Glomerular visceral epithelial cell (primary cell): Measurements from ENCODE around the gene DAGLA.

Source experiments
- DNase-seq: peaks from one replicate; pipeline ENCODE4 v3.0.0-alpha.2; 2016; ENCODE audit errors: extremely low spot score

DAGLA gene

DNA sequence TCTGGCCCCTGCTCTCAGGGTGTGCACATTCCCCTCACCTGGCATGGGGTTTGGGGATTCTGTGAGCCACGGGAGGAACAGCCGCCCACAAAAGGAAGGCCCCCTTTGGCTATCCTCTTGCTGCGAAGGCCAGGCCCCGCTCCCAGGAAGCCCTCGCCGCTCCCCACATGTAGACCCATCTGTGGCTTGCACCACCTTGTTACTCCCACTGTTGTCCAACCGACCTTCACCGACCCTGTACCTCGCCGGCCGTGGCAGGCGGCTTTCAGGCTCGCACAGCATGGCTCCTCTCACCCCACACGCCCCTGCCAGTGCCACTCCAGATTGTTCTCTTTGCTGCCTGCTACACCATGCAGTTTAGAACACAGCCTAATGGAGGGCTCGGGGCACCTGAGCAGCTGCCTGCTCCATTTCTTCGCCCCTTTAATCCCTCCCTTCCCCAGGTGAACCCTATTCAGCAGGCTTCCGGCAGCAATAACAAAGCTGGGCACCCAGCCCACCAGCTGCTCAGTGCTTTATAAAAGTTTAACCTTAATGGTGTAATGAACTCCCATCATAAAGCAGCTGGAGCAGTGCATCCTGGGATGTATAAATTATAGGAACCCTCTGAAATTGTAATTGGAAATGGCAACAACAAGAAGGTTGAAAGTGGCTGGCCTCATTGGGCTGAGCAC lies 10.7 kb downstream of the DAGLA start:
- DNase-seq: no peak

DNA sequence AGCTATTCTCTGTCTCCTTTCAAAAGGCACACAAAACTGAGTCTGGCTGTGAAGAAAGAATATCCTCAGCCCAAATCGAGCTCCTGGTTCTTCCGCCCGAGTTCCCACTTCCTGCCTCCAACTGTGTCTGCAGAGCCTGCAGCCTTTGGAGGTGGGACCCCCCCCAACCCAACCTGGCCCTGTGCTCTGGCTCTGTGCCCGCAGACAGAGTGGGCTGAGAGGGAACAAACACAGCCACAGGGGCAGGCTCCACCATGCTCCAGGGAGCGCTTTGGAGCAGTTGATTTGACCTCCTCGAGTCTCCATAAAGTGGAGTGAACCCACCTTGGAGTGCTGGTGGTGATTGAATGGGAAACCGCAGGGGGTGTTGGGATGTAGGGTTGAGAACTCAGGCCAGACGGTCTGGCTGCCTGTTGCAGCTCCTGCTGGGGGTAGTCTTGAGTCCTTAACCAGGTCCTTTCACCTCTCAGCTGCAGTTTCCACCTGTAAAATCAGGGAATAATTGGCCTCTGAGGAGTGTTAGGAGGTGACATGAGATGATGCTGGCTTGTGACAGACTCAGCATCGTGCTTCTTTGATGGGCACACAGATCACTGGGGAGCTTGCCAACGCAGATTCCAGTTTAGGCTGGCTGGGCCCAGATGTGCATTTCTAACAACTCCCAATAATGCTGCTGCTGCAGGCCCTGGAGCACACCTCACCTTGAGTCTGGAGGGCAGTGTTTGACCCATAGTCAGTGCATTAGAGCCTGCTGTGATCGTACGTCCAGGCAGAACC lies 11.4 kb downstream of the DAGLA start:
- no peak for DNase-seq

GRCh38 chr11:61693922-61694601 lies 13.9 kb downstream of the DAGLA start:
- peak; percentile 83 for DNase-seq

- DNase-seq: no peak
Observed at GRCh38 chr11:61694602-61694939, 14.4 kb downstream of the DAGLA start.

- DNase-seq: peak; percentile 43
Observed at GRCh38 chr11:61694946-61695706, 14.9 kb downstream of the DAGLA start.

DNA sequence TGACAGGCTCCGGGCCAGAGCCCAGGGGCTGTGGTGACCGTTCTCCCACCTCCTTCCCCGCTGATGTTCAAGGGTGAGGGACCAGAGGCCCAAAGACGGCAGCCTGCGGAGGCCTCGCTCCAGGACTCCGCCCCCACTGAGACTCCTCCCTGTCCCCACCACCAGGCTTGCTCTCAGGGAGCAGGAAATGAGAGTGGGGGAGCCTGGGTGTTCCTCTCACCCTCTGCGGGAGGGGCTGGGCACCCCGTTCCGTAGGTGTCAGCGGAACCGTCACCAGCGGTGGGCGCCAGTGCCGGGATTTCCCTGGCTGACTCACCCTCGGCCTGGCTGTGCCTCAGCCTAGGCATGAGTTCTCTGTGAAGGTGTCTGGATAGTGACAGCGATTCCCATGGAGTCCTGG lies 15.7 kb downstream of the DAGLA start:
- peak; percentile 95 for DNase-seq

DNA sequence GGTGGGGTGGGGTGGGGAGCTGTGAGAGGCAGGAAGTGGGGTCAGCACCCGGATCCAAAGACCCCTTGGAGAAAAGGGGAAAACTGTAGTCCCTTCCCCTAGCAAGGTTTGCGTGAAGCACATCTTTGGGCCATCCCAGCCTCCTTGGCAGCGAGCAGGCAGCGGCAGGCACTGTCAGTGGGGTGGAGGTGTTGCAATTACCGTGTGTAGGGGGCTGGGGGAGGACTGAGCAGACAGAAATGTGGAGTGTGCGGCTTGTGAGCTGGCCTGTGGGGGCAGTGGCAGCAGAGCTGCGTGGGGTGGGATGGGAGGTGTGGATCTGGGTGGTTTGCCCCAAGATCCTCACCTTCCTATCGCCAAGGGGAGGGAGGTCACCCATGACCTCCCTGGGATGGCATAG lies 16.4 kb downstream of the DAGLA start:
- peak; percentile 53 for DNase-seq

DNA sequence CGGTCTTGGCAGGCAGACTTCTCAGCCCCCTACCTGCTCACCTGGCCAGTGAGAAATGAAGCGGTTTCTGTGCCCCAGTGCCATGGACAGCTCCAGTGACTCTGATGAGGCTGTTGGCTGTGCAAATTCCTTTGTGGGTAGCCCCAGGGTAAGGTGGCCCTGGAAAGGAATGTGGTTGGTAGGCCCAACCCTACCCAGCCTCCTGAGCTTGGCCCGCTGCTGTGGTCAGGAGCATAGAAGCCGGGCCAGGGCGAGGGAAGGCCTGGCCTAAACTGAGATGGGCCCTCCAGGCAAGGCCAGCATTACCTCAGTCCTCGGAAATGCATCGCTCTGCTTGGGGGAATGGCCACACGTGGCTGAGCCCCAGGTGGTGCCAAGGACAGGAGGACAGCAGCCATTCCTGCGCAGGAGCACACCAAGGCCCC lies 16.9 kb downstream of the DAGLA start:
- DNase-seq: peak; percentile 97

- no peak for DNase-seq
Observed at GRCh38 chr11:61697764-61698163, 17.6 kb downstream of the DAGLA start.

GRCh38 chr11:61698173-61698948 lies 18.2 kb downstream of the DAGLA start:
- no peak for DNase-seq

DNA sequence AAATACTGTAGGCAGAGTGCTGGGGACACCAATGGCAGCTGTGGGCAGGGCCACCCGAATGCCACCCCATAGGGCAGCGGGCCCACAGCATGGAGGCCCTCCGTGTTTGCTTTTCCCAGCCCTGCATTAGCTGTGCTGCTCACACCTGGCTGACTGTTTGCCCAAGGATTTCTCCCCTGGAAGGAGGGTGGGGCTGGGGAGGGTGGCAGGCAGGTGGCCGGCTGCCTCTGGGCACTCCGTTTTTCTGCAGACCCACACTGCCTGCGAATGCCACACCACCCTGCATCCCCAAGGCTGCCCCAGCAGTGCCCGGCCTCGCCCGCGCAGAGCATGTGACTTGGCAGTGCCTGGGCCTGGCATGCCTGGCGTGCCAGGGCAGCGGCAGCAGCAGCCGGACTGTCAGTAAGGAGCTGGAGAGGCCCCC lies 19.6 kb downstream of the DAGLA start:
- no peak for DNase-seq

GRCh38 chr11:61700212-61700611 lies 20.0 kb downstream of the DAGLA start:
- peak; percentile 89 for DNase-seq

- DNase-seq: no peak
Observed at GRCh38 chr11:61700720-61701119, 20.5 kb downstream of the DAGLA start.

GRCh38 chr11:61701242-61701886 lies 21.2 kb downstream of the DAGLA start:
- peak; percentile 41 for DNase-seq

DNA sequence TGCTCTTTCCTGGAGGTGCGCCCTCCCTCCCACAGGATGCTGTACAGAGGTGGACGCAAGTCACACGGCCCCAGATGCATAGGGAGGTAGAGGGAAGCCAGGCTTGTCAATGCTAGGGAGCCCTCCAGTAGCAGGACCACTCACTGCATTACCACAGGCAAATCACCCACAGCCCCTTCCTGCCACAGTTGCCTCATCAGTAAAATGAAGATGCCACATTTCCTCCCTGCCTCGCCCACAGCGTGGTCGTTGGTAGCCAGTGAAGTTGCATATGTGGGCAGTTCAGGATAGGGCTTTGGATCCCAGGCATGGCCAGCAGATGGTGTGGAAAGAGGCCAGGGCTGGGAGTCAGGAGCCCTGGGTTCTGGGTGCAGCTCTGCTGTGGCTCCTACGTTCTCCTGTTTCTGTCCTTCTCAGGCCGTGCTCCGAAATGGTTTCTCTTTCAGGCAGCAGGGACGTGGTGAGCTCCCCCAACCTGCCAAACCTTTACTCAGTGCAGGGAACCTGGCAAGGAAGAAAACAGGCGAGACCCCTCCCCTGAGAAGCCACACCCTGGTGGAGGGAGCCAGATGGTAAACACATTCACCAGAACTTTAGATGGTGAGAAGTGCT lies 22.6 kb downstream of the DAGLA start:
- no peak for DNase-seq

GRCh38 chr11:61704838-61705237 lies 24.6 kb downstream of the DAGLA start:
- no peak for DNase-seq

DNA sequence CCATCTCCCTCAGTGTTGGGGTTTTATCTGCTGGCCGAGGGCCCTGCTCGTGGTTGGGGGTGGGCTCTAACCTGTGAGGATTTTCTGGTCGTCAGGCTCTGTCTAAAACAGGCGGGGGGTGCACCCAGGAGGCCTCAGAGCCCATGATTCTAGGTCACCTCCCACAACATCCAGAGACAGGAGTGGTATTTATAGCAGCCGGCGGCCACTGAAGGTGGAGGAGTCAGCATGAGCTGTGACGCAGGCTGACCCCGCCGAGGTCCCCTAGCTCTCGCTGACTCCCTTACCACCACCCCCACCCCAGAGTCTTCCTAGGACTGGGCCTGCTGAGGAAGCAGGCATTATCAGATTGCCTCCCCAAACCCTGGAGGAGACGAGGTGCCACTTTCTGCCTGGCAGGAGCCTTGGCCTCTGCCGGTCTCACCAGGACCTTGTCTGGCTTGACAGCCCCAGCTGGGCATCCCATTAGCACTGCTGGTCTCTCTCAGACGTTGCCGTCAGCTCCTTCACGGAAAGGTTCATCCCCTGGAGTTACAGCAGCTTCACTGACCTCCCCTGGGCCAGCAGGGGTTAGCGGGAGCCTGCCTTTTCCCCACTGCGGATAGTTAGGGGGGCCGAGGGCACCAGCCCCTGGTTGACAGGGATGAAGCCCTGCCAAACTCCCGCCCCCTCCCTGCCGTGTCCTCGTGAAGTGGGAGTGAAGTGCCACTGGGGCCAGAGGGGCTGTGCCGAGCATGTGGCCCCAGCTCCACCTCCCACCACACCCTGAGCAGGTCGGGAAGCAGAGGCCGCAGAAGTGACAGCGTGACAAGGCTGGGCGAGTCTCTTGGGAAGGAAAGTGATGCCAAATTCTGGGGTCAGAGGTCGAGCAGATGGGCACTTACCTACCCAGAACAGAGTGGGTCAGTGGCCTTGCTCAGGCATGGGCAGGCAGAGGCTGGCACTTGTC lies 26.5 kb downstream of the DAGLA start:
- no peak for DNase-seq

DNA sequence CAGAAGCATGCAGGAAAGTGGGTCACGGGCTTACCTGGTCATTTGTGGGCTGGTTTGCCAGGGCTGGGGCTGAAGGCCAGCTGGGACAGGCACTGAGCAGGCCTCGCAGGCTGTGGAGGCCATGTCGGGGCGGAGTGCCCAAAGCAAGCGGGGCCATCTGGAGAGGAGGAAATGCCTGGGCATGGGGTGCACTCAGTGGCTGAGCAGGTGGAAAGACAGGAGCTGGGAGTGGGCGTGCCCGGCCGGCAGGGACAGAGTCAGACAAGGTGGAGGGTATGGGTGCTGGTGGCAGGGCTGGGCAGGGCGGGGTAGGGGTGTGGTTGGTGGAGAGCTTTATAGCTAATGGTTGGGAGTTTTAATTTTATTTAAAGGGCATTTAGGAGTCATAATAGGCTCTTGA lies 27.4 kb downstream of the DAGLA start:
- no peak for DNase-seq

DNA sequence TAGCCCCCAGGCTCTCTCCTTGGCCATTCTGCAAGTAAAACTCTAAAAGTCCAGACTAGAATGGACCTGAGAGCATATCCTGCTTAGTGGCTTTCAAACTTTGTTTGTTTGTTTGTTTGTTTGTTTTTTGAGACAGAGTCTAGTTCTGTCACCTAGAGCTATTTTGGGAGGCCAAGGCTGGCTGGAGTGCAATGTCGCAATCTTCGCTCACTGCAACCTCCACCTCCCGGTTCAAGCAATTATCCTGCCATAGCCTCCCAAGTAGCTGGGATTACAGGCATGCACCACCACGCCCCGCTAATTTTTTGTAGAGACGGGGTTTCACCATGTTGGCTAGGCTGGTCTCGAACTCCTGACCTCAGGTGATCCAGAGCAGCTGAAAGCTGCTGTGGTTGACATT lies 28.9 kb downstream of the DAGLA start:
- DNase-seq: no peak
